Heart left ventricle (tissue), 16 donors: ENCODE measurements around the gene RIOK2. TPM values are rescaled to one million over a fixed set of nuclear protein-coding genes. Genes with fewer than 3 reads are reported as not detected.

Experiments used
- ATAC-seq, 4 donors: fragments of 200-7000 bp; cut with Tn5 transposase; one replicate each; pipeline ENCODE4 v1.9.1; 2020 to 2022; ENCODE audit warnings: moderate library complexity in 4 of 4, mild to moderate bottlenecking in 3 of 4, moderate number of reproducible peaks in 1 of 4
- DNase-seq, 5 donors: peaks; one replicate each; pipeline ENCODE4 v3.0.0-alpha.2; 2020
- H3K27ac ChIP-seq, 12 donors: fragments of 200-600 bp; sonication (generic) in 4 of 12; one replicate each; pipeline versions ENCODE4 v1.5.0 to v1.8.0; 2016 to 2022; ENCODE audit warnings: mild to moderate bottlenecking in 2 of 12
- H3K27me3 ChIP-seq, 9 donors: fragments of 200-600 bp; sonication (generic) in 2 of 9; one replicate each; pipeline versions ENCODE4 v1.5.1 to v1.8.0; 2016 to 2022; ENCODE audit warnings: mild to moderate bottlenecking in 3 of 9
- H3K36me3 ChIP-seq, 9 donors: fragments of 200-600 bp; sonication (generic) in 2 of 9; one replicate each; pipeline versions ENCODE4 v1.5.0 to v1.8.0; 2018 to 2022; ENCODE audit warnings: mild to moderate bottlenecking in 2 of 9
- H3K4me1 ChIP-seq, 12 donors: fragments of 200-600 bp; sonication (generic) in 4 of 12; one replicate each; pipeline versions ENCODE4 v1.5.0 to v1.8.0; 2016 to 2022; ENCODE audit warnings: mild to moderate bottlenecking in 3 of 12
- H3K4me3 ChIP-seq, 12 donors: fragments of 200-600 bp; sonication (generic) in 4 of 12; one replicate each; pipeline versions ENCODE4 v1.5.0 to v1.8.0; 2017 to 2022; ENCODE audit warnings: mild to moderate bottlenecking in 9 of 12, moderate library complexity in 4 of 12
- H3K9me3 ChIP-seq, 12 donors: fragments of 200-600 bp; sonication (generic) in 4 of 12; one replicate each; pipeline versions ENCODE4 v1.5.0 to v1.8.0; 2016 to 2022; ENCODE audit warnings: mild to moderate bottlenecking in 1 of 12
- CTCF ChIP-seq, 12 donors: fragments of 200-600 bp; sonication (generic) in 4 of 12; IDR thresholded peaks; one replicate each; pipeline versions ENCODE4 v1.5.0 to v1.8.0; 2018 to 2022; ENCODE audit warnings: antibody characterized with exemption in 12 of 12, mild to moderate bottlenecking in 5 of 12
- POLR2A ChIP-seq, 2 donors: fragments of 450-650 bp; IDR thresholded peaks; one replicate each; pipeline ENCODE4 v1.6.1; 2017; ENCODE audit warnings: antibody characterized with exemption in 2 of 2, mild to moderate bottlenecking in 2 of 2, moderate library complexity in 2 of 2
- WGBS, 4 donors: extraction: QIAGEN DNeasy Blood & Tissue Kit in 2 of 4; methylation state at CpG; one replicate each; pipeline versions ENCODE4 v1.1.5 to v1.1.7; 2013 to 2018; 5-methylcytosine and 5-hydroxymethylcytosine counted together
- intact Hi-C, 10 donors: fragments of 100-400 bp; cut with DNase I; formaldehyde crosslinking; loops; one replicate each; pipeline versions ENCODE4 v1.11.1 to v1.14.2; 2022
- long read RNA-seq, 3 donors: library from polyadenylated mRNA; unstranded; transcript quantifications; one replicate each; pipeline ENCODE4 v2.0.0, GENCODE V29; 2020 to 2021
- polyA plus RNA-seq, 2 donors: library from polyadenylated mRNA; stranded (reverse); fragments of 200-250 nt; gene quantifications; one replicate each; pipeline ENCODE4 v1.2.3, GENCODE V29; 2013
- total RNA-seq, 9 donors: library from RNA; depleted of rRNA in 2 of 9; stranded (reverse); fragments of >200 nt in 2 of 9; fragmentation: NEBNext Ultra II Directional in 3 of 9; extraction: Animal tissue kit (Norgen Biotek cat#: 25700) in 3 of 9; gene quantifications; one replicate each; pipeline versions ENCODE4 v1.1.0 to v1.2.4, GENCODE V29; 2016 to 2023
- donor health status: ischemic (EF 13 %, LVEDD 7.1; RV severe dilation, severe dysfunction).
- donor health status: healthy with polysubstance abuse.
- donor health status: DM: no; HTN: yes; CAD: no.
- donor health status: DM: no; HTN: no; CAD: no.
- donor health status: ischemic (EF 25% LVEDD 6.9; RV normal size, moderate dysfunction).
- donor health status: ischemic (EF 25% LVEDD 5.7; RV mildly dilated, moderate dysfunction).
- donor health status: healthy.
- donor health status: DM: yes; HTN: yes; CAD: no.
- donor health status: ischemic (EF 35%, LVEDD 5.7; RV mildly dilated, moderate dysfunction).
- donor health status: nonischemic (EF 11% LVEDD 7.7; RV severe dilation, severe dysfunction).
- donor health status: DM: yes; HTN: yes; CAD: no.
- donor health status: PGD.
- donor health status: ischemic (EF 29% LVEDD 5.4; RV normal size, mild dysfunction).
- donor health status: nonischemic (EF 23%, LVEDD 6.1; RV moderate dilation, normal function).

Gene RIOK2
- total RNA-seq, result 10 to 100 TPM in 8 of 9 donors, 1 to 10 TPM in 1; 8.2 to 23.6 (median 16.9) TPM
- polyA plus RNA-seq, result 10 to 100 TPM; 10.0 to 20.8 TPM
- long read RNA-seq, donor 1, transcript RIOK2-201 (10 exons, 3,922 nt), result major isoform, 27 of 31 reads
- long read RNA-seq, donor 1, partial matches to known transcripts, result 3 of 31 reads
- long read RNA-seq, donor 1, other reads (novel, unspliced or antisense), result 1 of 31 reads
- long read RNA-seq, donor 2, transcript RIOK2-201 (10 exons, 3,922 nt), result major isoform, 102 of 117 reads
- long read RNA-seq, donor 2, transcript RIOK2-202 (8 exons, 2,149 nt), result minor isoform, 5 of 117 reads
- long read RNA-seq, donor 2, partial matches to known transcripts, result 3 of 117 reads
- long read RNA-seq, donor 2, other reads (novel, unspliced or antisense), result 6 of 117 reads
- long read RNA-seq, donor 3, transcript RIOK2-201 (10 exons, 3,922 nt), result major isoform, 15 of 23 reads
- long read RNA-seq, donor 3, partial matches to known transcripts, result 2 of 23 reads
- long read RNA-seq, donor 3, other reads (novel, unspliced or antisense), result 6 of 23 reads

- peaks cover 0 to 18% (median 9%) of the 10 kb centered on the region in 9 donors for H3K36me3 ChIP-seq
- peaks cover 0 to 32% (median 20%) of the 10 kb centered on the region in 12 donors for H3K4me1 ChIP-seq
- H3K9me3 ChIP-seq, result no peaks in the 10 kb centered on the region
- intact Hi-C loops, result loop anchor here in 4 of 10 donors (5.0 to 10.0 kb wide), 4 partner anchors 246 to 1629 kb away; partner anchors contain the start of genes ARSK (in 1 of the 4), LNPEP (in 1 of the 4), RGMB (in 1 of the 4) and SKIC3 (in 1 of the 4)
- peak in 1 of 2 donors; percentile 56 for TF ChIP-seq POLR2A (IDR thresholded peaks at IDR 0.05)
- no peak for TF ChIP-seq CTCF (IDR thresholded peaks at IDR 0.05)
- 0 to 1% (median 0%) methylated on average over 44 of the region's 44 CpGs for WGBS, 4 donors
- H3K27me3 ChIP-seq, result no peaks in the 10 kb centered on the region
- H3K27ac ChIP-seq, result peak within 1 kb of the TSS; percentile 88 to 94 (median 91)
- H3K4me3 ChIP-seq, result peak within 1 kb of the TSS; percentile 48 to 97 (median 78)
- DNase-seq, result peak; percentile 93 to 96 (median 96)
- ATAC-seq, result peak; percentile 96 to 98 (median 97)
These were observed at the start of gene RIOK2 for GRCh38 chr5:97183100-97183929. Gene RIOK2, minus strand, starts transcription at chr5:97183247. Its CDS starts 56 bp downstream, at chr5:97183191.

- DNase-seq (peak in 1 of 5 donors; percentile 40), ATAC-seq (peak; percentile 73 to 84 (median 77))
- Histone ChIP-seq H3K4me3 (no peak overlapping the region), H3K9me3 (peaks cover 0 to 12% (median 0%) of the 10 kb centered on the region in 12 donors), H3K27me3 (no peaks in the 10 kb centered on the region), H3K27ac (peak overlapping the region in 2 of 12 donors; percentile 25 to 33), H3K36me3 (no peaks in the 10 kb centered on the region), H3K4me1 (peaks cover 0 to 20% (median 0%) of the 10 kb centered on the region in 12 donors)
- 4 to 5% (median 5%) methylated on average over 4 of the region's 4 CpGs for WGBS, 4 donors
- TF ChIP-seq POLR2A (IDR thresholded peaks at IDR 0.05) (no peak), CTCF (IDR thresholded peaks at IDR 0.05) (peak; percentile 62 to 86 (median 78))
- intact Hi-C loops, result loop anchor here in 7 of 10 donors (2.0 to 10.0 kb wide), 5 partner anchors 301 to 1596 kb away; no protein-coding TSS in a partner anchor
These were observed 48.1 kb upstream of the RIOK2 start for GRCh38 chr5:97231025-97231636.

- H3K9me3 ChIP-seq, result peaks cover 0 to 6% (median 0%) of the 10 kb centered on the region in 12 donors
- DNase-seq, result no peak
- ATAC-seq, result peak in 2 of 4 donors; percentile 13 to 43
- WGBS, 4 donors, result 12 to 19% (median 15%) methylated on average over 6 of the region's 6 CpGs
- no peaks in the 10 kb centered on the region for H3K27me3 ChIP-seq
- intact Hi-C loops, result loop anchor here in 7 of 10 donors (2.0 to 10.0 kb wide), 6 partner anchors 303 to 1598 kb away; no protein-coding TSS in a partner anchor
- peak overlapping the region in 6 of 12 donors; percentile 1 to 25 (median 12) for H3K4me3 ChIP-seq
- no peak overlapping the region for H3K27ac ChIP-seq
- no peak for TF ChIP-seq CTCF (IDR thresholded peaks at IDR 0.05)
- TF ChIP-seq POLR2A (IDR thresholded peaks at IDR 0.05), result no peak
- peaks cover 0 to 20% (median 0%) of the 10 kb centered on the region in 12 donors for H3K4me1 ChIP-seq
- H3K36me3 ChIP-seq, result no peaks in the 10 kb centered on the region
These were observed 46.7 kb upstream of the RIOK2 start for GRCh38 chr5:97229688-97230285.
